Smooth muscle cell (in vitro differentiated cells): ENCODE results near the gene ATP2C2. TPM values are rescaled to one million over a fixed set of nuclear protein-coding genes. Genes with fewer than 3 reads are reported as not detected.

Source experiments
- DNase-seq: peaks from one replicate; lab custom pipeline; 2025; ENCODE audit not compliant: unreplicated experiment; lab: John Stamatoyannopoulos, UW
- H2AFZ ChIP-seq: fragments of 200-600 bp; sonication (generic); 2 replicates; pipeline ENCODE4 v1.6.0; 2016; ENCODE audit warnings: antibody characterized with exemption, low read depth, mild to moderate bottlenecking
- H3F3A ChIP-seq: fragments of 200-600 bp; sonication (generic); 2 replicates; pipeline ENCODE4 v1.6.0; 2017; ENCODE audit warnings: antibody characterized with exemption, low read depth
- H3K27ac ChIP-seq: fragments of 200-600 bp; sonication (generic); 2 replicates; pipeline ENCODE4 v1.5.1; 2016; ENCODE audit warnings: low read depth, mild to moderate bottlenecking
- H3K27me3 ChIP-seq: fragments of 200-600 bp; sonication (generic); 2 replicates; pipeline ENCODE4 v1.6.1; 2016; ENCODE audit warnings: low read depth, mild to moderate bottlenecking
- H3K36me3 ChIP-seq: fragments of 200-600 bp; sonication (generic); 2 replicates; pipeline ENCODE4 v1.5.1; 2016; ENCODE audit warnings: low read depth
- H3K4me1 ChIP-seq: fragments of 200-600 bp; sonication (generic); 2 replicates; pipeline ENCODE4 v1.5.1; 2016; ENCODE audit warnings: low read depth
- H3K4me2 ChIP-seq: fragments of 200-600 bp; sonication (generic); 2 replicates; pipeline ENCODE4 v1.6.0; 2016; ENCODE audit warnings: mild to moderate bottlenecking
- H3K4me3 ChIP-seq: fragments of 200-600 bp; sonication (generic); 2 replicates; pipeline ENCODE4 v1.5.1; 2016; ENCODE audit warnings: mild to moderate bottlenecking
- H3K79me2 ChIP-seq: fragments of 200-600 bp; sonication (generic); 2 replicates; pipeline ENCODE4 v1.6.0; 2016; ENCODE audit warnings: low read depth, mild to moderate bottlenecking
- H3K9ac ChIP-seq: fragments of 200-600 bp; sonication (generic); 2 replicates; pipeline ENCODE4 v1.6.0; 2016; ENCODE audit warnings: low read depth
- H3K9me3 ChIP-seq: fragments of 200-600 bp; sonication (generic); replicated peaks from 2 replicates; pipeline ENCODE4 v1.5.1; 2016; ENCODE audit warnings: low read depth
- H4K20me1 ChIP-seq: fragments of 200-600 bp; sonication (generic); 2 replicates; pipeline ENCODE4 v1.6.0; 2016; ENCODE audit warnings: low read depth
- CTCF ChIP-seq: fragments of 200-600 bp; sonication (generic); IDR thresholded peaks from 2 replicates; pipeline ENCODE4 v1.5.1; 2017; ENCODE audit warnings: borderline replicate concordance, mild to moderate bottlenecking, antibody characterized with exemption; ENCODE audit not compliant: insufficient read depth, poor library complexity, severe bottlenecking
- WGBS: methylation state at CpG from one replicate; pipeline ENCODE4 v1.1.7; 2016; ENCODE audit warnings: low lambda C conversion rate; 5-methylcytosine and 5-hydroxymethylcytosine counted together
- polyA plus RNA-seq: library from polyadenylated mRNA; unstranded; fragments of >200 nt; fragmentation: Nextera tagmentation; extraction: Ambion mirVana; gene quantifications from 2 replicates; pipeline ENCODE4 v1.2.1, GENCODE V29; 2016
- total RNA-seq: library from RNA; depleted of rRNA; stranded (reverse); fragments of >200 nt; gene quantifications from 2 replicates; pipeline ENCODE4 v1.2.3, GENCODE V29; 2014

Gene ATP2C2
- total and polyA plus RNA-seq, 2 experiments from 2014 or later, result 3.1 to 4.1 TPM

- H3K4me2 ChIP-seq, result no peak overlapping the region
- no peaks in the 10 kb centered on the region for H3F3A ChIP-seq
- H3K9me3 ChIP-seq, result no peaks in the 10 kb centered on the region
- 84% methylated on average over 4 of the region's 4 CpGs for WGBS
- no peak overlapping the region for H3K9ac ChIP-seq
- no peak for TF ChIP-seq CTCF
- H3K36me3 ChIP-seq, result no peaks in the 10 kb centered on the region
- H3K27me3 ChIP-seq, result no peaks in the 10 kb centered on the region
- H3K27ac ChIP-seq, result no peak overlapping the region
- H3K79me2 ChIP-seq, result no peaks in the 10 kb centered on the region
- H3K4me3 ChIP-seq, result no peak overlapping the region
- H4K20me1 ChIP-seq, result no peaks in the 10 kb centered on the region
- no peak for DNase-seq
- no peaks in the 10 kb centered on the region for H3K4me1 ChIP-seq
- no peak overlapping the region for H2AFZ ChIP-seq
Observed at GRCh38 chr16:84446084-84446483, 77.7 kb downstream of the ATP2C2 start.

DNA sequence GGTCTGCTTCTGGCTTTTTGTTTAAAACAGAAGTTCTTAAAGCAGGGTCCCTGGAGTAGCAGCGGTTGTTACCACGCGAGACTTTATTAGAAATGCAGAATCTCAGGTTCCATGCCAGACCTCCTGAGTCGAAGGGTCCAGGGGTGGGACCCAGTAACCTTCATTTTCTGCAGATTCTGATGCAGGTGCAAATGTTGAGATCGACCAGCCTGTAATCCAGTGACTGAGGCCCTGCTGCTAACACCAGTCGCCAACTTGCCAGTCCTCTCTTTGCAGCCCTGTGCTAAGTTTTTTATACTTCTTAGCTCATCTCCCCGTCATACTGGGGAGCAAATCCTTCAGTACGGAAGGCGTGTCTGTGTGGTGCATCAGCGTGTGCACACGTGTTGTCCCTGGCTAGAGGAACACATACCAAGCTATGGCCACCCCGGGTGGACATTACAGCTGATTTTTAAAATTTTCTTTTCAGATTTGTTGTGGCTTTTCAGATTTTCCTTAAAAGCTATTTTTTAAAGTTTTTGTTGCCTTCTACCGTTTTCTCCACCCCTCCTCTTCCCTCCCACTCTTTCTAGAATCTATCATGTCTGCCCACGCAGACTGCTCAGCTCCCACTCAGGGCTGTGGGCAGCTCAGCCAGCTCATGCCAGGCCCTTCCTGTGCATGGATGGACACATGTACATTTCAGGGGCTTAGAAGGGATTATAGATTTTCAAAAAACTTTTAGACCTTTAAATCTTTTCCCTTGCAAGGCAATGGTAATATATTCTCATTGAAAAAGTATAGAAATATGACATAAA, 78.5 kb downstream of the ATP2C2 start:
- peak overlapping the region; percentile 40 for H3K4me2 ChIP-seq

DNA sequence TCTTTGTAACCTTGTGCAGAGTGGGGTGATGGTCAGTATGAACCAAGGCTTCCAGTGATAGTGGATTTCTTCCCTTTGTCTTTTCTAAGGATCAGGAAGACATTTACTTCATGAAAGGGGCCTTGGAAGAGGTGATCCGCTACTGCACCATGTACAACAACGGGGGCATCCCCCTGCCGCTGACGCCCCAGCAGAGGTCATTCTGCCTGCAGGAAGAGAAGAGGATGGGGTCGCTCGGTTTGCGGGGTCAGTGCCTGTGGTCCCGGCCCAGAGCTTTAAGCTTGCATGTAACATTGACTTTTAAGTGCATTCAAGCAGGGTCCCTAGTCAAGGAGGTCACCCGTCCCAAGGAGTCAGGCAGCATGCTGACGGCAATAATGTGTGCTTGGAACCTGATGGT, 80.1 kb downstream of the ATP2C2 start:
- H3F3A ChIP-seq, result no peaks in the 10 kb centered on the region
- no peak overlapping the region for H2AFZ ChIP-seq
- H3K9me3 ChIP-seq, result no peaks in the 10 kb centered on the region
- no peak overlapping the region for H3K4me2 ChIP-seq
- no peak for TF ChIP-seq CTCF
- DNase-seq, result no peak
- 98% methylated on average over 10 of the region's 10 CpGs for WGBS
- H3K4me3 ChIP-seq, result no peak overlapping the region
- no peak overlapping the region for H3K27ac ChIP-seq
- no peaks in the 10 kb centered on the region for H3K36me3 ChIP-seq
- H3K9ac ChIP-seq, result no peak overlapping the region
- no peaks in the 10 kb centered on the region for H3K4me1 ChIP-seq
- H4K20me1 ChIP-seq, result no peaks in the 10 kb centered on the region
- no peaks in the 10 kb centered on the region for H3K27me3 ChIP-seq
- no peaks in the 10 kb centered on the region for H3K79me2 ChIP-seq

More for the DNA sequence above, 78.5 kb downstream of the ATP2C2 start:
- no peaks in the 10 kb centered on the region for H3K4me1 ChIP-seq
- H2AFZ ChIP-seq, result no peak overlapping the region
- DNase-seq, result no peak
- WGBS, result 81% methylated on average over 14 of the region's 14 CpGs
- no peaks in the 10 kb centered on the region for H3F3A ChIP-seq
- no peaks in the 10 kb centered on the region for H3K27me3 ChIP-seq
- no peaks in the 10 kb centered on the region for H3K36me3 ChIP-seq
- H3K79me2 ChIP-seq, result no peaks in the 10 kb centered on the region
- H3K4me3 ChIP-seq, result no peak overlapping the region
- H3K9ac ChIP-seq, result no peak overlapping the region
- H3K27ac ChIP-seq, result no peak overlapping the region
- no peaks in the 10 kb centered on the region for H3K9me3 ChIP-seq
- no peaks in the 10 kb centered on the region for H4K20me1 ChIP-seq
- TF ChIP-seq CTCF, result no peak
